ENCODE data around the gene PPFIBP1.

Gene PPFIBP1

GRCh38 chr12:27608890-27609289 lies 84.9 kb downstream of the PPFIBP1 start:
- DNase-seq (ENCODE audit: insufficient read length, low spot score) (no peak), FAIRE-seq (no peak)
- no peak for TF ChIP-seq CTCF (IDR thresholded peaks at IDR 0.05; ENCODE audit: insufficient read depth, missing control alignments)

GRCh38 chr12:27610374-27610773 lies 86.4 kb downstream of the PPFIBP1 start:
- DNase-seq (ENCODE audit: insufficient read length, low spot score) (no peak), FAIRE-seq (no peak)
- TF ChIP-seq CTCF (IDR thresholded peaks at IDR 0.05; ENCODE audit: insufficient read depth, missing control alignments), result no peak

- no peak for TF ChIP-seq CTCF (IDR thresholded peaks at IDR 0.05; ENCODE audit: insufficient read depth, missing control alignments)
- no peak for DNase-seq (ENCODE audit: insufficient read length, low spot score)
- FAIRE-seq, result no peak
These were observed 90.4 kb downstream of the PPFIBP1 start for GRCh38 chr12:27614386-27614785.

- DNase-seq (ENCODE audit: insufficient read length, low spot score) (no peak), FAIRE-seq (no peak)
- TF ChIP-seq CTCF (IDR thresholded peaks at IDR 0.05; ENCODE audit: insufficient read depth, missing control alignments), result no peak
These were observed 90.9 kb downstream of the PPFIBP1 start for GRCh38 chr12:27614866-27615265.

- no peak for TF ChIP-seq CTCF (IDR thresholded peaks at IDR 0.05; ENCODE audit: insufficient read depth, missing control alignments)
- no peak for DNase-seq (ENCODE audit: insufficient read length, low spot score)
- no peak for FAIRE-seq
These were observed 91.4 kb downstream of the PPFIBP1 start for GRCh38 chr12:27615331-27615891.

- FAIRE-seq (no peak), DNase-seq (ENCODE audit: insufficient read length, low spot score) (no peak)
These were observed 92.5 kb downstream of the PPFIBP1 start for GRCh38 chr12:27616356-27617142.

More at GRCh38 chr12:27616356-27617142, 92.5 kb downstream of the PPFIBP1 start:
- no peak for TF ChIP-seq CTCF (IDR thresholded peaks at IDR 0.05; ENCODE audit: insufficient read depth, missing control alignments)
